Measurements from ENCODE around the gene ZNFX1. TPM values are rescaled to one million over a fixed set of nuclear protein-coding genes. Genes with fewer than 3 reads are reported as not detected.

ZNFX1 gene
- total and polyA plus RNA-seq, 12 donors = 10.7 to 39.6 (median 27.0) TPM

DNA sequence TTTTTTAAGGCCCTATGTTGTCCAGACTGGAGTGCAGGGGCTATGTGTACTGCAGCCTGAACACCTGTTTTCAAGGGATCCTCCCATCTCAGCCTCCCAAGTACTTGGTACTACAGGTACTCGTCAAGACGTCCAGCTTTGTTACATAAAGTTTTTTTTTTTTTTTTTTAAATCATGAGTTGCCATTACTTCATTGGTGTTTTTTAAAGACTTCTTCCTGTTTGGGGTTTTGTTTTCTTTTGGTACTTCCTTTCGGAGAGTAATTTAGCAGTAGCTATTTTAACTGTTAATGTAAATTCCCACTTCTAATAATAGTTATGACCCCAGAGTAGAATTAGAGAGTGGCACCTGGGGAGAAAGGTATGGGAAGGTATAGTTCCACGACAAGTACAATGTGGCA lies 10.5 kb downstream of the ZNFX1 start:
- DNase-seq = no peak
- Histone ChIP-seq H3K36me3 (replicated peaks in 1 of 2) (peaks cover 0 to 69% of the 10 kb centered on the region in 2 donors), H3K27me3 (no peaks in the 10 kb centered on the region), H3K4me3 (no peak overlapping the region), H3K4me1 (replicated peaks in 1 of 2) (peaks cover 3 to 44% of the 10 kb centered on the region in 2 donors), H3K9me3 (replicated peaks in 1 of 3) (no peaks in the 10 kb centered on the region), H3K27ac (peak overlapping the region in 1 of 5 donors; percentile 48)
- TF ChIP-seq, protein P1, sequence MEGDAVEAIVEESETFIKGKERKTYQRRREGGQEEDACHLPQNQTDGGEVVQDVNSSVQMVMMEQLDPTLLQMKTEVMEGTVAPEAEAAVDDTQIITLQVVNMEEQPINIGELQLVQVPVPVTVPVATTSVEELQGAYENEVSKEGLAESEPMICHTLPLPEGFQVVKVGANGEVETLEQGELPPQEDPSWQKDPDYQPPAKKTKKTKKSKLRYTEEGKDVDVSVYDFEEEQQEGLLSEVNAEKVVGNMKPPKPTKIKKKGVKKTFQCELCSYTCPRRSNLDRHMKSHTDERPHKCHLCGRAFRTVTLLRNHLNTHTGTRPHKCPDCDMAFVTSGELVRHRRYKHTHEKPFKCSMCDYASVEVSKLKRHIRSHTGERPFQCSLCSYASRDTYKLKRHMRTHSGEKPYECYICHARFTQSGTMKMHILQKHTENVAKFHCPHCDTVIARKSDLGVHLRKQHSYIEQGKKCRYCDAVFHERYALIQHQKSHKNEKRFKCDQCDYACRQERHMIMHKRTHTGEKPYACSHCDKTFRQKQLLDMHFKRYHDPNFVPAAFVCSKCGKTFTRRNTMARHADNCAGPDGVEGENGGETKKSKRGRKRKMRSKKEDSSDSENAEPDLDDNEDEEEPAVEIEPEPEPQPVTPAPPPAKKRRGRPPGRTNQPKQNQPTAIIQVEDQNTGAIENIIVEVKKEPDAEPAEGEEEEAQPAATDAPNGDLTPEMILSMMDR (IDR thresholded peaks at IDR 0.05) = no peak
- no peak for TF ChIP-seq POLR2A (IDR thresholded peaks at IDR 0.05)
- intact Hi-C loops (cut with DNase I) = no loop called here
- 47 to 69% (median 59%) methylated on average over 4 of the region's 4 CpGs for WGBS, 4 donors

DNA sequence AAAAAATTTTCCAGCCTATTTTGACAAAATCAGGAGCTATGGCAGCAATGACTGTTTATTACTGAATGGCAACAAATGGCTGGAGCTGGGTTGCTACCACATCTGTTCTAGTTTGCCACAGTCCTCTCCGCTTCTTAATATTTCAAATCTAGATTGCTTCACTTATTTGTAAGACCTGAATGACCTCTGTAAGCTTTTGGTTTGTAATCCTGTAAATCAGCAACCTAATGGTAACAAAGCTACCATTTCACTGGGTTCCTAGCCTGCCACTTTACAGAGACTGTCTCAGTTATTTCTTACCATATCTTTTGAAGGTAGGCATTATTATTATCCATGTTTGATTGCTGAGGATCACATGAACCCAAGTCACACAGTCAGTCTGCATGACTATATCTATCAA lies 15.4 kb downstream of the ZNFX1 start:
- no peak for DNase-seq
- Histone ChIP-seq H3K27ac (no peak overlapping the region), H3K9me3 (replicated peaks in 1 of 3) (no peaks in the 10 kb centered on the region), H3K4me1 (replicated peaks in 1 of 2) (peaks cover 0 to 11% of the 10 kb centered on the region in 2 donors), H3K27me3 (no peaks in the 10 kb centered on the region), H3K36me3 (replicated peaks in 1 of 2) (peaks cover 0 to 81% of the 10 kb centered on the region in 2 donors), H3K4me3 (no peak overlapping the region)
- no peak for TF ChIP-seq POLR2A (IDR thresholded peaks at IDR 0.05)
- TF ChIP-seq, protein P1 (IDR thresholded peaks at IDR 0.05) = no peak
- 0 to 98% (median 69%) methylated on average over 1 of the region's 1 CpG for WGBS, 4 donors
- intact Hi-C loops (cut with DNase I) = no loop called here

DNA sequence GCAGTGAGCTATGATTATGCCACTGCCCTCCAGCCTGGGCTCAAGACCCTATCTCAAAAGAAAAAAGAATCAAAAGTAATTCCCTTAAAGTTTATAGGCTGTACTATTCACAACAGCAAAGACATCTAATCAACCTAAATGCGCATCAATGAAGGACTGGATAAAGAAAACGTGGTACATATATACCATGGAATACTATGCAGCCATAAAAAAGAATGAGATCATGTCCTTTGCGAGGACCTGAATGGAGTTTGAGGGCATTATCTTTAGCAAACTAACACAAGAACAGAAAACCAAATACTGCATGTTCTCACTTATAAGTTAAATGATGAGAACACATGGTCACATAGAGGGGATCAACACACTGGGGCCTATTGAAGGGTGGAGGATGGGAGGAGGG lies 16.7 kb downstream of the ZNFX1 start:
- H3K9me3 ChIP-seq (replicated peaks in 1 of 3) = no peaks in the 10 kb centered on the region
- no peak overlapping the region for H3K4me3 ChIP-seq
- H3K4me1 ChIP-seq (replicated peaks in 1 of 2) = no peaks in the 10 kb centered on the region
- no peaks in the 10 kb centered on the region for H3K27me3 ChIP-seq
- no peak overlapping the region for H3K27ac ChIP-seq
- peak in 1 of 7 donors; percentile 15 for DNase-seq
- intact Hi-C loops (cut with DNase I) = no loop called here
- 97 to 100% (median 98%) methylated on average over 3 of the region's 3 CpGs for WGBS, 4 donors
- peaks cover 0 to 94% of the 10 kb centered on the region in 2 donors for H3K36me3 ChIP-seq (replicated peaks in 1 of 2)
- TF ChIP-seq POLR2A (IDR thresholded peaks at IDR 0.05) = no peak
- TF ChIP-seq, protein P1 (IDR thresholded peaks at IDR 0.05) = no peak

DNA sequence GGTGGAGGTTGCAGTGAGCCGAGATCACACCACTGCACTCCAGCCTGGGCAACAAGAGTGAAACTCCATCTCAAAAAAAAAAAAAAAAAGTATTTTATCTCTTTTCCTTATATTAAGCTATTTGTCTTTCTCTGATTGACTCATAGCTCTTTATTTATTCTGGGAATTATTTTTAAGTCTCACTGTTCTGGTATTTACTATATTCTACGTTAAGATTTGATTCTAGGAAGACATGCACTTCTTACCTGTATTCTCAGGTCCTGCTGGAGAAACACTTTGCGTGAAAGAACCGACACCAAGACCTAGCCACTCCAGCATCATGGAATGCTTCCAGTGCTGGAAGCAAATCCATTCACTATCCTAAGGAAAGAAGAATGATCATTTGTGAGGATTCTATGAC lies 17.6 kb downstream of the ZNFX1 start:
- WGBS, 4 donors = 95 to 98% (median 96%) methylated on average over 4 of the region's 4 CpGs
- Histone ChIP-seq H3K4me1 (replicated peaks in 1 of 2) (no peaks in the 10 kb centered on the region), H3K27ac (no peak overlapping the region), H3K27me3 (no peaks in the 10 kb centered on the region), H3K9me3 (replicated peaks in 1 of 3) (no peaks in the 10 kb centered on the region), H3K36me3 (replicated peaks in 1 of 2) (peaks cover 0 to 96% of the 10 kb centered on the region in 2 donors), H3K4me3 (no peak overlapping the region)
- TF ChIP-seq, protein P1 (IDR thresholded peaks at IDR 0.05) = no peak
- TF ChIP-seq POLR2A (IDR thresholded peaks at IDR 0.05) = no peak
- intact Hi-C loops (cut with DNase I) = no loop called here
- no peak for DNase-seq
